ENCODE results near the gene LRRK1.

The LRRK1 gene

DNA sequence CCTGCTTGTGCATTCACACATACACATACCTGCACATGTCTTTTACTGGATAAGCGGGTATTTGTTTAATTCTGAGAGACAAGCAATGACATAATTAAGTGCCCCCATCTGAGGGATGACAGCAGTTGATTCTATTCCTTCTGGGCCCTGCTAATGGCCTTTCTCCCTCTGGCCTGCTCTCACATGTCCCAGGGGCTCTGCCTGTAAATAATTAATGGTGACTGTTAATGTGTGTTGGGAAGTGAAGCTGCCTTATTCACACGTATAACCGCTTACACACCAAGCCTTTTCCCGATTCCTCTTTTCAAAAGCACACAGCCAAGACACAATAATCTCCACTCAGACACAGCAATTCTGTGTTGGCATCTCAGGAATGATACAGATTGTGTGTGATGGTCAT, 47.8 kb downstream of the LRRK1 start:
- no peak for TF ChIP-seq USF1 (IDR thresholded peaks at IDR 0.05)
- no peak for TF ChIP-seq REST (IDR thresholded peaks at IDR 0.05; ENCODE audit: low read depth)
- no peak for TF ChIP-seq RAD21 (IDR thresholded peaks at IDR 0.05; ENCODE audit: low read depth)
- TF ChIP-seq YY1 (IDR thresholded peaks at IDR 0.05; ENCODE audit: low read depth), result no peak
- TF ChIP-seq TEAD4 (IDR thresholded peaks at IDR 0.05), result no peak
- TF ChIP-seq CEBPB (IDR thresholded peaks at IDR 0.05), result no peak
- no peak for TF ChIP-seq FOXM1 (IDR thresholded peaks at IDR 0.05; ENCODE audit: borderline replicate concordance, low read depth)
- no peak for TF ChIP-seq TCF12 (IDR thresholded peaks at IDR 0.05; ENCODE audit: low read depth)
- no peak for TF ChIP-seq ZBTB7A (IDR thresholded peaks at IDR 0.05; ENCODE audit: low read depth)
- no peak for TF ChIP-seq EGR1 (IDR thresholded peaks at IDR 0.05)

- TF ChIP-seq FOXM1 (IDR thresholded peaks at IDR 0.05; ENCODE audit: borderline replicate concordance, low read depth), result no peak
- TF ChIP-seq EGR1 (IDR thresholded peaks at IDR 0.05), result no peak
- no peak for TF ChIP-seq EP300 (IDR thresholded peaks at IDR 0.05; ENCODE audit: borderline replicate concordance)
- no peak for TF ChIP-seq CEBPB (IDR thresholded peaks at IDR 0.05)
Observed at GRCh38 chr15:100968050-100968966, 49.2 kb downstream of the LRRK1 start.

DNA sequence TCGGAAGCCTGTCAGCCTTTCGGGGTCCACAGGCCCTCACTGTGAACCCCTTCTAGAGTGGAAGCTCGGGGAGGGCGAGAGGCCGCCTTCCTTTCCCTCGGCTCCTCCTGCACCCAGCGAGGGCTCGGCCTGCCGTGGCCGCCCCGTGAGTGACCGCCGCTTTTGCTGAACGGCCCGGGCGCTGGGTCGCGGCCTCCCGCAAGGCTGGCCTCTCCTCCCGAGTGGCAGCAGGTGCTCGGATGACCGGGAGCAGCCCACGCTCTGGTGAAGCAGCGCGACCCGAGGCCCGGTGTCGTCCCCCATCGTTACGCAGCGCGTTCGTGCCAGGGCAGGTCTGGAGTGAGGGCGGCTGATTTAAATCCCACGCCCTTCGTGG, 53.8 kb downstream of the LRRK1 start:
- TF ChIP-seq EP300 (IDR thresholded peaks at IDR 0.05; ENCODE audit: borderline replicate concordance) (no peak), FOXM1 (IDR thresholded peaks at IDR 0.05; ENCODE audit: borderline replicate concordance, low read depth) (no peak), EGR1 (IDR thresholded peaks at IDR 0.05) (no peak), USF1 (IDR thresholded peaks at IDR 0.05) (no peak), TCF12 (IDR thresholded peaks at IDR 0.05; ENCODE audit: low read depth) (no peak), REST (IDR thresholded peaks at IDR 0.05; ENCODE audit: low read depth) (no peak), NFIC (IDR thresholded peaks at IDR 0.05) (no peak), TAF1 (IDR thresholded peaks at IDR 0.05; ENCODE audit: low read depth) (no peak), TEAD4 (IDR thresholded peaks at IDR 0.05) (no peak), CEBPB (IDR thresholded peaks at IDR 0.05) (no peak), ZBTB7A (IDR thresholded peaks at IDR 0.05; ENCODE audit: low read depth) (no peak)
- TF ChIP-seq, protein P1, sequence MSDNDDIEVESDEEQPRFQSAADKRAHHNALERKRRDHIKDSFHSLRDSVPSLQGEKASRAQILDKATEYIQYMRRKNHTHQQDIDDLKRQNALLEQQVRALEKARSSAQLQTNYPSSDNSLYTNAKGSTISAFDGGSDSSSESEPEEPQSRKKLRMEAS (IDR thresholded peaks at IDR 0.05), result no peak

- TF ChIP-seq, protein P1 (IDR thresholded peaks at IDR 0.05), result no peak
- TF ChIP-seq YY1 (IDR thresholded peaks at IDR 0.05; ENCODE audit: low read depth), result no peak
- TF ChIP-seq RAD21 (IDR thresholded peaks at IDR 0.05; ENCODE audit: low read depth), result no peak
- no peak for TF ChIP-seq TEAD4 (IDR thresholded peaks at IDR 0.05)
- no peak for TF ChIP-seq TAF1 (IDR thresholded peaks at IDR 0.05; ENCODE audit: low read depth)
- TF ChIP-seq FOXM1 (IDR thresholded peaks at IDR 0.05; ENCODE audit: borderline replicate concordance, low read depth), result no peak
- TF ChIP-seq EGR1 (IDR thresholded peaks at IDR 0.05), result no peak
- TF ChIP-seq CREB1 (IDR thresholded peaks at IDR 0.05; ENCODE audit: low read depth), result no peak
- no peak for TF ChIP-seq NFIC (IDR thresholded peaks at IDR 0.05)
- TF ChIP-seq REST (IDR thresholded peaks at IDR 0.05; ENCODE audit: low read depth), result no peak
- no peak for TF ChIP-seq CEBPB (IDR thresholded peaks at IDR 0.05)
- no peak for TF ChIP-seq ZBTB7A (IDR thresholded peaks at IDR 0.05; ENCODE audit: low read depth)
- no peak for TF ChIP-seq USF1 (IDR thresholded peaks at IDR 0.05)
Observed at GRCh38 chr15:100973351-100974111, 54.4 kb downstream of the LRRK1 start.
